Adrenal gland (tissue), 12 donors: ENCODE data around the gene JAZF1. TPM values are rescaled to one million over a fixed set of nuclear protein-coding genes. Genes with fewer than 3 reads are reported as not detected.

Source experiments
- DNase-seq, 7 donors: peaks; one replicate each; pipeline ENCODE4 v3.0.0-alpha.2; 2019 to 2020
- H3K27ac ChIP-seq, 5 donors: fragments of 200-600 bp; sonication (generic) in 4 of 5; 1 replicate in 3 of 5; 2 replicates in 2 of 5; pipeline versions ENCODE4 v1.5.1 to v1.8.0; 2016 to 2020; ENCODE audit warnings: mild to moderate bottlenecking in 1 of 5
- H3K27me3 ChIP-seq: fragments of 200-600 bp; 2 replicates; pipeline ENCODE4 v1.8.0; 2021
- H3K36me3 ChIP-seq, 2 donors: fragments of 200-600 bp; replicated peaks in 1 of 2; 1 replicate in 1 of 2; 2 replicates in 1 of 2; pipeline versions ENCODE4 v1.5.1 to v1.8.0; 2018 to 2022
- H3K4me1 ChIP-seq, 2 donors: fragments of 200-600 bp; replicated peaks in 1 of 2; 1 replicate in 1 of 2; 2 replicates in 1 of 2; pipeline versions ENCODE4 v1.5.1 to v1.8.0; 2018 to 2021
- H3K4me3 ChIP-seq, 4 donors: fragments of 200-600 bp; sonication (generic) in 3 of 4; one replicate each; pipeline ENCODE4 v1.5.1; 2016 to 2018
- H3K9me3 ChIP-seq, 3 donors: fragments of 200-600 bp; sonication (generic) in 1 of 3; replicated peaks in 1 of 3; 1 replicate in 2 of 3; 2 replicates in 1 of 3; pipeline versions ENCODE4 v1.5.1 to v1.8.0; 2016 to 2021
- CTCF ChIP-seq, 6 experiments: fragments of 450-650 bp in 4 of 6; fragments of 200-600 bp in 2 of 6; sonication (generic) in 1 of 6; IDR thresholded peaks; 1 replicate in 5 of 6; 2 replicates in 1 of 6; pipeline versions ENCODE4 v1.5.1 to v1.8.0; 2016 to 2021; ENCODE audit warnings: antibody characterized with exemption in 6 of 6, mild to moderate bottlenecking in 2 of 6, moderate library complexity in 1 of 6
- POLR2A ChIP-seq, 2 donors: fragments of 450-650 bp; IDR thresholded peaks; one replicate each; pipeline ENCODE4 v1.6.1; 2017; ENCODE audit warnings: antibody characterized with exemption in 2 of 2, mild to moderate bottlenecking in 2 of 2, moderate library complexity in 1 of 2
- WGBS, 4 donors: extraction: QIAGEN DNeasy Blood & Tissue Kit in 2 of 4; methylation state at CpG; one replicate each; pipeline versions ENCODE4 v1.1.5 to v1.1.7; 2013 to 2017; 5-methylcytosine and 5-hydroxymethylcytosine counted together
- intact Hi-C, 2 donors: fragments of 100-400 bp; cut with DNase I; formaldehyde crosslinking; loops; one replicate each; pipeline versions ENCODE4 v1.14.1 to v1.15.0; 2022 to 2023
- polyA plus RNA-seq, 3 donors: library from polyadenylated mRNA; stranded (reverse); fragments of 200-250 nt in 2 of 3; fragments of 350-450 nt in 1 of 3; fragmentation: Illumina TruSeq in 1 of 3; extraction: RNeasy Lipid Tissue Mini Kit (QIAGEN cat#74804) in 1 of 3; gene quantifications; one replicate each; pipeline ENCODE4 v1.2.3, GENCODE V29; 2013 to 2014
- total RNA-seq, 9 donors: library from RNA; depleted of rRNA in 4 of 9; stranded (reverse); fragments of >200 nt in 4 of 9; fragments of 120-200 nt in 1 of 9; fragmentation: NEBNext Ultra II Directional in 1 of 9; extraction: Animal tissue kit (Norgen Biotek cat#: 25700) in 1 of 9; gene quantifications; one replicate each; pipeline versions ENCODE4 v1.1.0 to v1.2.4, GENCODE V29; 2013 to 2023
- donor health status: healthy with polysubstance abuse.
- donor health status: Bipolar disorder and iron deficiency.
- donor health status: DM: yes; HTN: yes; CAD: no.
- donor health status: DM: no; HTN: no; CAD: no.
- donor health status: DM: no; HTN: no; CAD: no.
- donor health status: DM: yes; HTN: yes; CAD: no.

The JAZF1 gene
- total and polyA plus RNA-seq, 12 donors: 18.5 to 192 (median 96.3) TPM

DNA sequence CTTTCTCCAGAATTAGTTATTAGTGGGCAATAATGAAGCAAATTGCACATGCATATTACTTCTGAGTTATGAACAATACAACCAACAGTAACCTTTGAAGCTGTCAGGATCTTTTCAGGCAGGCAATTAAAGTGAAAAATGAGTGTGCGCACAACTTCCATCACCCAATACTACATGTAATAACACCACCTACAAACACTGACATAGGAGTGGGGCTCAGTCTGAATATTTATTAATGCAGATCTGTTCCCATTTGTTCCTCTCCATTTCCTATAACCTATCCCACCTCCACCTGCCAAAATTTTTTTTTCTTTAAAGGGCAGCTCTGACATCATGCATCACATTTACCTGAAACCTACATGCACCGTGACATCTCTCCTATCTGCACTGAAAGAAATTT, 177.2 kb downstream of the JAZF1 start:
- DNase-seq: no peak
- TF ChIP-seq CTCF (IDR thresholded peaks at IDR 0.05) (no peak), POLR2A (IDR thresholded peaks at IDR 0.05) (no peak)
- peaks cover 0 to 10% of the 10 kb centered on the region in 2 donors for H3K4me1 ChIP-seq
- no peaks in the 10 kb centered on the region for H3K27me3 ChIP-seq
- intact Hi-C loops: no loop called here
- WGBS, 4 donors: 94 to 100% (median 97%) methylated on average over 2 of the region's 2 CpGs
- no peak overlapping the region for H3K4me3 ChIP-seq
- H3K27ac ChIP-seq: no peak overlapping the region
- H3K9me3 ChIP-seq: no peaks in the 10 kb centered on the region
- H3K36me3 ChIP-seq: no peaks in the 10 kb centered on the region

- no peak overlapping the region for H3K4me3 ChIP-seq
- no peaks in the 10 kb centered on the region for H3K36me3 ChIP-seq
- peaks cover 0 to 10% of the 10 kb centered on the region in 2 donors for H3K4me1 ChIP-seq
- no peak overlapping the region for H3K27ac ChIP-seq
- no peak for TF ChIP-seq POLR2A (IDR thresholded peaks at IDR 0.05)
- TF ChIP-seq CTCF (IDR thresholded peaks at IDR 0.05): no peak
- no peak for DNase-seq
- no peaks in the 10 kb centered on the region for H3K27me3 ChIP-seq
- intact Hi-C loops: no loop called here
- H3K9me3 ChIP-seq: no peaks in the 10 kb centered on the region
Measured at GRCh38 chr7:28002638-28003037, 178.0 kb downstream of the JAZF1 start.

DNA sequence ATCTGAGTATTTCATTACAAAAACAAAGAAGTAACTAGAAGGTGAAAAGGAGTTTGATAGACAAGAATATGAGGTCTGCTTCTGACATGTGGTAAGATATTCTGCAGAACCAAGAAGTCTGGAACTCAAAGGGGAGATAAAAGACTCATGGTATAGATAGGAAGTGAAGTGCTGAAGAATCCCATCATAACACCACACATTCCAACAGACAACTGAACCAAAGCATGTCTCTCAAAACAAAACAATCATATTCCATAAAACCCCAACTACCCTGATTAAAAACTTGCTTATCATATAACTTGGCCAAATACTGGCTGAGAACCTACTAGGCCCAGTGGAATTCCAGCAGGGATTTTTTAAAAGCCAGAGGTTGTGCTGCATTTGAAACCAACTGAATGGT, 178.7 kb downstream of the JAZF1 start:
- no peak for DNase-seq
- peaks cover 0 to 10% of the 10 kb centered on the region in 2 donors for H3K4me1 ChIP-seq
- no peaks in the 10 kb centered on the region for H3K36me3 ChIP-seq
- no peak overlapping the region for H3K27ac ChIP-seq
- intact Hi-C loops: no loop called here
- no peaks in the 10 kb centered on the region for H3K9me3 ChIP-seq
- H3K4me3 ChIP-seq: no peak overlapping the region
- no peaks in the 10 kb centered on the region for H3K27me3 ChIP-seq
- no peak for TF ChIP-seq CTCF (IDR thresholded peaks at IDR 0.05)
- no peak for TF ChIP-seq POLR2A (IDR thresholded peaks at IDR 0.05)

- no peaks in the 10 kb centered on the region for H3K36me3 ChIP-seq
- H3K4me3 ChIP-seq: no peak overlapping the region
- 92 to 99% (median 98%) methylated on average over 3 of the region's 3 CpGs for WGBS, 4 donors
- H3K27ac ChIP-seq: no peak overlapping the region
- no peak for TF ChIP-seq CTCF (IDR thresholded peaks at IDR 0.05)
- no peak for TF ChIP-seq POLR2A (IDR thresholded peaks at IDR 0.05)
- H3K9me3 ChIP-seq: no peaks in the 10 kb centered on the region
- no peak for DNase-seq
- intact Hi-C loops: no loop called here
- no peaks in the 10 kb centered on the region for H3K4me1 ChIP-seq
- H3K27me3 ChIP-seq: no peaks in the 10 kb centered on the region
Measured at GRCh38 chr7:27999829-28000228, 180.8 kb downstream of the JAZF1 start.
